Measurements from ENCODE around the gene CRTC2. TPM values are rescaled to one million over a fixed set of nuclear protein-coding genes. Genes with fewer than 3 reads are reported as not detected.
A peak's percentile ranks its signal among the peaks of the same experiment; 100 is the strongest.
"Not testable (repeated sequence)": the region's sequence is repeated elsewhere in the genome, so short reads cannot be mapped to it uniquely, and the experiment has no call there.

CRTC2 gene
- total and polyA plus RNA-seq, 12 donors = 8.4 to 138 (median 31.8) TPM

DNA sequence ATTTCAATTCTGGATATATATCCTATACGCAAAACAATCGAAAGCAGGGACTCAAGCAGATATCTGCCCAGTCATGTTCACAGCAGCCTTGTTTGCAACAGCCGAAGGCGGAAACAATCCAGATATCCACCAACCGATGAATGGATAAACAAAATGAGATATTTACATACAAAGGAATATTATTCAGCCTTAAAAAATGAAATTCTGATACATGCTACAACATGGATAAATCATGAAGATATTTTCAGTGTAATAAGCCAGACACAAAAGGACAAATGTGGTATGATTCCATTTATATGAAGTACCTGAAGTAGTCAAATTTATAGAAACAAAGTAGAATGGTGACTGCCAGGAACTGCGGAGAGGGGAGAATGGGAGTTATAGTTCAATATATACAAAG, 51.3 kb downstream of the CRTC2 start:
- H3K4me3 ChIP-seq = no peak overlapping the region
- H3K27ac ChIP-seq = no peak overlapping the region
- DNase-seq = no peak
- H3K4me1 ChIP-seq (replicated peaks in 1 of 2) = peaks cover 0 to 11% of the 10 kb centered on the region in 2 donors
- no peaks in the 10 kb centered on the region for H3K9me3 ChIP-seq (replicated peaks in 1 of 3)
- intact Hi-C loops (cut with DNase I) = no loop called here
- H3K36me3 ChIP-seq (replicated peaks in 1 of 2) = no peaks in the 10 kb centered on the region
- TF ChIP-seq POLR2A (IDR thresholded peaks at IDR 0.05) (no peak), CTCF (IDR thresholded peaks at IDR 0.05) (no peak)
- 89 to 93% (median 90%) methylated on average over 6 of the region's 6 CpGs for WGBS, 4 donors
- no peaks in the 10 kb centered on the region for H3K27me3 ChIP-seq

DNA sequence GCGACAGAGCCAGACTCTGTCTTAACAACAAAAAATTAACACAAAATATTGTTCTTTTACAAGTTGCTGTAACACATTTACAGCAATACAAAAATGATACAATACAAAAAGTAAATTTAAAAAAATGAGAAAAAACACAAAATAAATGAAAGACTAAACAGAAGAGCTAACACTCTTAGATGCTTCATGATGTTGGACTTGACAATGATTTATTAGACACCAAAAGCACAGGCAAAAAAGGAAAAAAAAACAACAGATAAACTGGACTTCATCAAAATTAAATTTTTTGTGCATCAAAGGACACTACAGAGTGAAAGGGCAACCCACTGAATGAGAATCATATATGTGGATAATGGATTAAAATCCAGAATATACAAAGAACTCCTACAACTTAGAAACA, 52.0 kb downstream of the CRTC2 start:
- H3K27me3 ChIP-seq = no peaks in the 10 kb centered on the region
- 96 to 100% (median 98%) methylated on average over 1 of the region's 1 CpG for WGBS, 4 donors
- no peaks in the 10 kb centered on the region for H3K36me3 ChIP-seq (replicated peaks in 1 of 2)
- no peaks in the 10 kb centered on the region for H3K9me3 ChIP-seq (replicated peaks in 1 of 3)
- DNase-seq = no peak
- TF ChIP-seq CTCF (IDR thresholded peaks at IDR 0.05) = no peak
- no peak for TF ChIP-seq POLR2A (IDR thresholded peaks at IDR 0.05)
- no peak overlapping the region for H3K27ac ChIP-seq
- no peak overlapping the region for H3K4me3 ChIP-seq
- H3K4me1 ChIP-seq (replicated peaks in 1 of 2) = peaks cover 0 to 11% of the 10 kb centered on the region in 2 donors
- intact Hi-C loops (cut with DNase I) = no loop called here

GRCh38 chr1:153905908-153906307, 52.5 kb downstream of the CRTC2 start:
- WGBS, 4 donors = 92 to 98% (median 94%) methylated on average over 8 of the region's 8 CpGs
- H3K27me3 ChIP-seq; H3K36me3 ChIP-seq (replicated peaks in 1 of 2); intact Hi-C loops (cut with DNase I); H3K9me3 ChIP-seq (replicated peaks in 1 of 3); H3K27ac ChIP-seq; H3K4me3 ChIP-seq; H3K4me1 ChIP-seq (replicated peaks in 1 of 2): not testable (repeated sequence)
- DNase-seq = peak in 1 of 7 donors; percentile 5

DNA sequence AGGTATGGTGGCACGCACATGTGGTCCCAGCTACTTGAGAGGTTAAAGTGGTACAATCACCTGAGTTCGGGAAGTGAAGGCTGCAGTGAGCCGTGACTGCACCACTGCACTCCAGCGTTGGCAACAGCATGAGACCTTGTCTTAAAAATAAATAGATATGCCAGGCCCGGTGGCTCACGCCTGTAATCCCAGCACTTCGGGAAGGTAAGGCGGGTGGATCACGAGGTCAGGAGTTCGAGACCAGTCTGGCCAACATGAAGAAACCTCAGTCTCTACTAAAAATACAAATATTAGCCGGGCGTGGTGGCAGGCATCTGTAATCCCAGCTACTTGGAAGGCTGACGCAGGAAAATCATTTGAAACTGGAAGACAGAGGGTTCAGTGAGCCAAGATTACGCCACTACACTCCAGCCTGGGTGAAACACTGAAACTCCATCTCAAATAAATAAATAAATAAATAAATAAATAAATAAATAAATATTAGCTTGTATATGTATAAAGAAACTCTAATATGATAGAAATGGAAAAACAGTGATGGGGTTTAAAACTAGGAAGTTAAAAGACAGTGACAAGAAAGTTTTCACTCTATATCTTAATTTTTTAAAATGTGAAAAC, 54.5 kb downstream of the CRTC2 start:
- Histone ChIP-seq H3K27ac (peak overlapping the region in 1 of 5 donors; percentile 32), H3K9me3 (replicated peaks in 1 of 3) (no peaks in the 10 kb centered on the region), H3K36me3 (replicated peaks in 1 of 2) (no peaks in the 10 kb centered on the region), H3K4me3 (no peak overlapping the region), H3K27me3 (no peaks in the 10 kb centered on the region), H3K4me1 (replicated peaks in 1 of 2) (peaks cover 0 to 4% of the 10 kb centered on the region in 2 donors)
- DNase-seq = peak in 2 of 7 donors; percentile 11 to 12
- TF ChIP-seq POLR2A (IDR thresholded peaks at IDR 0.05) = no peak
- no peak for TF ChIP-seq CTCF (IDR thresholded peaks at IDR 0.05)
- 76 to 83% (median 78%) methylated on average over 14 of the region's 14 CpGs for WGBS, 4 donors
- intact Hi-C loops (cut with DNase I) = no loop called here

GRCh38 chr1:153899509-153899908, 58.9 kb downstream of the CRTC2 start:
- TF ChIP-seq CTCF (IDR thresholded peaks at IDR 0.05) (no peak), POLR2A (IDR thresholded peaks at IDR 0.05) (no peak)
- DNase-seq = no peak
- H3K27ac ChIP-seq = no peak overlapping the region
- peaks cover 15 to 17% of the 10 kb centered on the region in 2 donors for H3K4me1 ChIP-seq (replicated peaks in 1 of 2)
- H3K27me3 ChIP-seq = no peaks in the 10 kb centered on the region
- WGBS, 4 donors = 91 to 98% (median 97%) methylated on average over 6 of the region's 6 CpGs
- no peak overlapping the region for H3K4me3 ChIP-seq
- no peaks in the 10 kb centered on the region for H3K36me3 ChIP-seq (replicated peaks in 1 of 2)
- intact Hi-C loops (cut with DNase I) = no loop called here
- no peaks in the 10 kb centered on the region for H3K9me3 ChIP-seq (replicated peaks in 1 of 3)

Measured in adrenal gland (tissue), 12 donors.